Progenitor cell of endocrine pancreas (in vitro differentiated cells): ENCODE results near the gene RNF223. TPM values are rescaled to one million over a fixed set of nuclear protein-coding genes. Genes with fewer than 3 reads are reported as not detected.

ENCODE experiments used
- DNase-seq: peaks from one replicate; pipeline ENCODE4 v3.0.0; 2021; ENCODE audit warnings: low spot score; ENCODE audit not compliant: unreplicated experiment
- H3K27ac Mint-ChIP-seq: 2 replicates; pipeline ENCODE4 v1.8.0; 2021; ENCODE audit warnings: mild to moderate bottlenecking, moderate library complexity, mixed read lengths
- H3K27me3 Mint-ChIP-seq: 2 replicates; pipeline ENCODE4 v1.8.0; 2021; ENCODE audit warnings: mixed read lengths
- H3K36me3 Mint-ChIP-seq: 2 replicates; pipeline ENCODE4 v1.8.0; 2022; ENCODE audit warnings: mixed read lengths; ENCODE audit not compliant: insufficient read depth
- H3K4me1 Mint-ChIP-seq: 2 replicates; pipeline ENCODE4 v1.8.0; 2021; ENCODE audit warnings: low read depth, mixed read lengths
- H3K4me3 Mint-ChIP-seq: 2 replicates; pipeline ENCODE4 v1.8.0; 2021; ENCODE audit warnings: low read depth, mild to moderate bottlenecking, moderate library complexity, mixed read lengths
- H3K9me3 Mint-ChIP-seq: 2 replicates; pipeline ENCODE4 v1.8.0; 2021; ENCODE audit warnings: low read depth, mixed read lengths
- total RNA-seq: library from RNA; stranded (reverse); gene quantifications from 2 replicates; pipeline ENCODE4 v1.2.1, GENCODE V29; 2021
- TF ChIP-seq, protein P1 (sequence below): fragments of 200-600 bp; sonication (generic); IDR thresholded peaks from one replicate; pipeline ENCODE4 v1.5.0; 2021; ENCODE audit warnings: antibody characterized with exemption, mild to moderate bottlenecking; ENCODE audit not compliant: unreplicated experiment

Gene RNF223
- total RNA-seq, 1 donor from 2014 or later = not detected

DNA sequence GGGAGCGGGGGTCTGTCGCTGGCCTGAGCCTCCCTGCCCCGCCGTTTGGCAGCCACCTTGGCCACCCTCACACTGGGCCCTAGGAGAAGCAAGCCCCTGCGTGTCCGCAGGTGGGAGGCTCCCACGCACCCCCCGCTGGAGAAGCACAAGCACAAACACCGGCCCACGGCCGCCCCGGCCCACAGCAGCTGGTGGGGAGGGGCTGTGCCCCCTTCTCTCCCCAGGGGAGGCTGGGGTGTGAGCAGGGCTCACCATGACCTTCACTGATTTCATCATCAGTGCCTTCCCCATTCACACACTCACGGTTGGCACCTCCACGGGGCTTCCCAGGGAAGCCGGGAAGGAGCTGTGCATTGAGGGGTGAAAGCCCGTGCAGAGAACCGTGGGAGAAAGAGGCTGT is 46.3 kb downstream of the RNF223 start:
- TF ChIP-seq, protein P1, sequence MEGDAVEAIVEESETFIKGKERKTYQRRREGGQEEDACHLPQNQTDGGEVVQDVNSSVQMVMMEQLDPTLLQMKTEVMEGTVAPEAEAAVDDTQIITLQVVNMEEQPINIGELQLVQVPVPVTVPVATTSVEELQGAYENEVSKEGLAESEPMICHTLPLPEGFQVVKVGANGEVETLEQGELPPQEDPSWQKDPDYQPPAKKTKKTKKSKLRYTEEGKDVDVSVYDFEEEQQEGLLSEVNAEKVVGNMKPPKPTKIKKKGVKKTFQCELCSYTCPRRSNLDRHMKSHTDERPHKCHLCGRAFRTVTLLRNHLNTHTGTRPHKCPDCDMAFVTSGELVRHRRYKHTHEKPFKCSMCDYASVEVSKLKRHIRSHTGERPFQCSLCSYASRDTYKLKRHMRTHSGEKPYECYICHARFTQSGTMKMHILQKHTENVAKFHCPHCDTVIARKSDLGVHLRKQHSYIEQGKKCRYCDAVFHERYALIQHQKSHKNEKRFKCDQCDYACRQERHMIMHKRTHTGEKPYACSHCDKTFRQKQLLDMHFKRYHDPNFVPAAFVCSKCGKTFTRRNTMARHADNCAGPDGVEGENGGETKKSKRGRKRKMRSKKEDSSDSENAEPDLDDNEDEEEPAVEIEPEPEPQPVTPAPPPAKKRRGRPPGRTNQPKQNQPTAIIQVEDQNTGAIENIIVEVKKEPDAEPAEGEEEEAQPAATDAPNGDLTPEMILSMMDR = no peak
- H3K9me3 Mint-ChIP-seq = no peaks in the 10 kb centered on the region
- no peak overlapping the region for H3K4me3 Mint-ChIP-seq
- no peaks in the 10 kb centered on the region for H3K27me3 Mint-ChIP-seq
- H3K36me3 Mint-ChIP-seq = peaks cover 6% of the 10 kb centered on the region
- H3K4me1 Mint-ChIP-seq = peaks cover 13% of the 10 kb centered on the region
- no peak overlapping the region for H3K27ac Mint-ChIP-seq
- DNase-seq = no peak

DNA sequence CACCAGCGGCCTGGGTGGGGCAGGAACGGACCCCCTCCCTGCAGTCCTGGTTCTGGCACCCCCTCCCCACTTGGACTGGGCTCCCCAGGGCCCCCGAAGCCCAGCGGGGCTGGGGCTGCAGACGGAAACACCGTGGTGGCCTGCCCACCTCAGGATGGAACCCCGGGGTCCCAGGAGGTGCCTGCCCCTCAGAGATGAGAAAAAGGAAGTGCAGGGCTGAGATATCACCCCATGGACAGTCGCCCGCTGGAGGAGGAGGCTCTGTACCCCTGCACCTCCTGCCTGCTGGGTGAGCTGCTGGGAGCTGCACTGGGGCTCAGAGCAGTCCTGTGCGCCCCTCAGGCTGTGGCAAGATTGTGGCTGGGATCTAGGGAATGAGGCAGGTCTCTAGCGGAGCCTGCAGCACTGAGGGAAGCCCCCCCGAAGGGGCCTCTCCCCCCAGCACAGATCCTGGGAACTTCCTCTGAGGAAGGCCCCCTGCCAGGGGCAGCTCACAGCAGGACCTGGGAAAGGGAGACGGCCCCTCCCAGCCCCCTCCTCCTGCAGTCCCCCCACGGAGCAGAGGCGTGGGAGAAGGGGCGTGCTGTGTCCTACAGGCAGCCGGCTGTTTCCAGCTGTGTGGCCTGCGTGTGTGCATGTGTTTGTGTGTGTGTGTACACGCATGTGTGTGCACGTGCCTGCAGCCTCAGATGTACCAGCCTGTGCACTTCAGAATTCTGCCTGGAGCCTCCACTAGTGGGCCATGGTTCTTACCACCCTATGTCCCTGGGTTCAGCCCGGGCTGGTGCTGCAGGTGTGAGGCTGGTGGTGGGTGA is 47.3 kb downstream of the RNF223 start:
- H3K4me1 Mint-ChIP-seq = peaks cover 10% of the 10 kb centered on the region
- H3K9me3 Mint-ChIP-seq = no peaks in the 10 kb centered on the region
- H3K27me3 Mint-ChIP-seq = no peaks in the 10 kb centered on the region
- peaks cover 7% of the 10 kb centered on the region for H3K36me3 Mint-ChIP-seq
- TF ChIP-seq, protein P1 = no peak
- H3K4me3 Mint-ChIP-seq = no peak overlapping the region
- DNase-seq = no peak
- no peak overlapping the region for H3K27ac Mint-ChIP-seq

DNA sequence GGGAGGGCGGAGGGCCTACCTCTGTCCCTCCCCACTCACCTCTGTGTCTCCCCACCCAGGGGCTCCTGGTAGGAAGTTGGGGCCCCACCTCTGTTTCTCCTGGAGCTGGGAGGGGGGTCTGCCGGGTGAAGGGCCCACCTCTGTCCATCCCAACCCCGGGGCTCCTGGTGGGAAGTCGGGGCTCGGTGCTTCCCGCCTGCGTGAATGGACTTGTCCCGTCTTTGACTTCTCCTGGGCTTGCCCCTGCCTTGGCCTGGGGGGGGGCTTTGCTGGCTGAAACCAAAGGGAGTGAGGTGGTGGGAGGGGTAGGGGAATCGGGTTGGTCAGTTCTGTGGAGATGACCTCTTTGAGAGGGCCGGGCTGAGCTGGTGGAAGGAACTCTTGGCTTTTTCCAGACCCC is 48.4 kb downstream of the RNF223 start:
- Mint-ChIP-seq H3K4me3 (no peak overlapping the region), H3K4me1 (peaks cover 12% of the 10 kb centered on the region), H3K27me3 (no peaks in the 10 kb centered on the region), H3K27ac (no peak overlapping the region), H3K36me3 (peaks cover 7% of the 10 kb centered on the region), H3K9me3 (no peaks in the 10 kb centered on the region)
- TF ChIP-seq, protein P1 = no peak
- DNase-seq = no peak

DNA sequence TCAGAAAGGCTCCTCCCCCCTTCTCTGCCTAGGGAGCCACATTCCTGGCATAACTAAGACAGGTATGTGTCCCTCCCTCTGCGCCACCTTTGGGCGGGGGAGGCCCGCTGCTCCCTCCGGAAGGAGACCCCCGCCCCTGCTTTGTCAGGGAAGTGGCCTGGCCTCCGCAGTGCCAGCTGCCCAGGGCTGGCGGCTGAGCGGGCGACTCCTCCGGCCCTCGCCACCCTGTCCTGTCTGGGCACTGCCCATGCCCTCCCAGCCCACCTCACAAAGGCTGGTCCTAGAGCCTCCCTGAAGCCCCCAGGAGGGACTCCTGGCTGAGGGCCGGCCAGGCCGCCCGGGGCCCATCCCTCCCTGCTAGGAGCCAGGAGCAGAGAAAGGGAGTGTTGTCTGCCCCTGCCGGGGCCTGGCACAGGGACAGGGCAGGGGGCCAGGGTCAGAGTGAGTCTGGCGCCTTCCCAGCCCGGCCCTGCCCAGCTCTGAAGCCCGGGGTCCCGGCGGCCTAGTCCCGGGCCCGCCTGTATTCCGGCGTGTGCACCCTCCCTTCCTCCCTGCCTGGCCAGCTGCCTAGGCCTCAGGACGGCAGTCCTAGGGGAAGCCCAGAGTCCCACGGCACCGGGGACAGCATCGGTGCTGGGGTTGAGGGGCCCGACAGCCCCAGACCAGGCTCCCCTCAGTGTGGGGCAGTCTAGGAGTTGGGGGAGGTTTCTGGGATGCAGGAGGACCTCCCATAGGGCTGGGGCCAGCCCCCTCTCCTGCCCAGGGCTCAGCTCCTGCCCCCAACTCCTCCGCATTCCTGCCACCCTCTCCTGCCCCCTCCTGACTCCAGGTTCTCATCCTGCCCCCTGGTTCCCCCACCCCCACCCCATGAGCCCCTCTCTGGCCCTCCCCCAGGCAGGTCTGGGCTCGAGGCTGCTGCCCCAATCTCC is 49.1 kb downstream of the RNF223 start:
- TF ChIP-seq, protein P1 = no peak
- DNase-seq = peak; percentile 65
- no peaks in the 10 kb centered on the region for H3K9me3 Mint-ChIP-seq
- no peak overlapping the region for H3K4me3 Mint-ChIP-seq
- peaks cover 7% of the 10 kb centered on the region for H3K36me3 Mint-ChIP-seq
- H3K27me3 Mint-ChIP-seq = no peaks in the 10 kb centered on the region
- peak overlapping the region; percentile 82 for H3K27ac Mint-ChIP-seq
- H3K4me1 Mint-ChIP-seq = peaks cover 12% of the 10 kb centered on the region

DNA sequence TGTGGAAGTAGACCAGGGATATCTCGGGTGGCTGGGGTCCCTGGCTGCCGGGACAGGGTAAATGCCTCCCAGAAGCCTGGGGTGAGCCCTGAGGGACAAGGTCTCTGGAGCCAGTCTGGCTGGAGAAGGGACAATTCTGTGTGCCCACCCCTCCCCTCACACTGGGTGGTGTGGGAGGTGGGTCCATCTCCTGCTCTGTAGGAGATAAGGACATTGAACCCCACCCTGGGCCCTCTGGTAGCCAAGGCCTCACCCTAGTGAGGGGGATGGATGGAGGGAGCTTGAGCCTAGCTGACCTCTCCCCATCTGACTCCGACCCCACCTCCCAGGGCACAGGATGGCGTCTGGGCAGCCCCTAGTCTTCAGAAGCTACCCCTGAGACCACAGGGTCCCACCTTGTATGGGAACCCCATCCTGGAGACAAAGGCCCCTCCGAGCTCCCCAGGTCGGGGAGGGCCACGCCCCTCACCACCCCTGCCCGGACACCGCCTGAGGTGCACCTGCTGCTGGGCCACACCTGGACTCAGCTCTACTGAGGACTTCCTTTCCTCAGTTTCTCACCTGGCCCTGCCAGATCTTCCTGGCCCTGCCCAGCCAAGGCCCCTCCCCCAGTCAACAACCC is 49.8 kb downstream of the RNF223 start:
- no peak for DNase-seq
- Mint-ChIP-seq H3K4me1 (peaks cover 12% of the 10 kb centered on the region), H3K27ac (peak overlapping the region; percentile 82), H3K36me3 (peaks cover 7% of the 10 kb centered on the region), H3K27me3 (no peaks in the 10 kb centered on the region), H3K9me3 (no peaks in the 10 kb centered on the region), H3K4me3 (no peak overlapping the region)
- TF ChIP-seq, protein P1 = no peak
